HG02970 (cell line): ENCODE measurements around the gene LGR4.

Experiments used
- ATAC-seq: cut with Tn5 transposase; IDR thresholded peaks from one replicate; pipeline ENCODE4 v1.9.1; 2021; ENCODE audit warnings: mild to moderate bottlenecking, moderate library complexity, moderate number of reproducible peaks; ENCODE audit not compliant: unreplicated experiment, low FRiP score

LGR4 gene

DNA sequence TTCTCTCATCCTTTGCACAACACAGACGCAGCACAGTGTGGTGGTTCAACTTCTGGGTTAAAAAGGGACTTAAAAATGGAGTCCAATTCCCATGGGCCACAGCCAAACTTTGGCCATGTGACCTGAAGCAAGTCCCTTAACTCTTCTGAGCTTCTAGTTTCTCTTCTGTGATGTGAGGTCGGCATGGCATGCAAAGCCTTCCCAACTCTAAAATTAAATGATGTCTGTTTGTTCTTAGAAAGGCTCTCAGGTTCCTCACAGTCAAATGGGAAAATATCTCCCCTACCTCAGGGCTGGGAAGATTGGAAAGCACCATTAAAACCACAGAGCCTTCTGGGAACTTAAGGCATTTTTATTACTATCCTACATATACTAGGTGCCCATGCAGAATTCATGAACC, 38.8 kb downstream of the LGR4 start:
- ATAC-seq, result no peak

DNA sequence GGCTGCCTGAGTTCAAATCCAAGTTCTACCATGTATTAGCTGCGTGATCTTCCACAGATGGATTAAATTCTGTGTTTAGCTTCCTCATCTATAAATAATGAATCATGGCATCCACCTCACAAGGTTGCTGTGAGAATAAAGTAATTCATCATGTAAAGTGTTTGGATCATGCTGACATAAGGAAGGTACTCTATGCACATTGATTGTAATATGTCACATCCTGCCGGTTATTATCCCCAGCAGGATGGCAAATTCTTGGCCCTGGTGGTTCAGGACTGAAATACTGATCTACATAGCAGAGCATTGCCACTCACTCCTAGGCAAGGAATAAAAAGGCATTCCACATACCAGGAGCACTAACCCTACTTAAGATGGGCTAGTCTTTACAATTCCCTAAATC, 40.8 kb downstream of the LGR4 start:
- ATAC-seq, result no peak

DNA sequence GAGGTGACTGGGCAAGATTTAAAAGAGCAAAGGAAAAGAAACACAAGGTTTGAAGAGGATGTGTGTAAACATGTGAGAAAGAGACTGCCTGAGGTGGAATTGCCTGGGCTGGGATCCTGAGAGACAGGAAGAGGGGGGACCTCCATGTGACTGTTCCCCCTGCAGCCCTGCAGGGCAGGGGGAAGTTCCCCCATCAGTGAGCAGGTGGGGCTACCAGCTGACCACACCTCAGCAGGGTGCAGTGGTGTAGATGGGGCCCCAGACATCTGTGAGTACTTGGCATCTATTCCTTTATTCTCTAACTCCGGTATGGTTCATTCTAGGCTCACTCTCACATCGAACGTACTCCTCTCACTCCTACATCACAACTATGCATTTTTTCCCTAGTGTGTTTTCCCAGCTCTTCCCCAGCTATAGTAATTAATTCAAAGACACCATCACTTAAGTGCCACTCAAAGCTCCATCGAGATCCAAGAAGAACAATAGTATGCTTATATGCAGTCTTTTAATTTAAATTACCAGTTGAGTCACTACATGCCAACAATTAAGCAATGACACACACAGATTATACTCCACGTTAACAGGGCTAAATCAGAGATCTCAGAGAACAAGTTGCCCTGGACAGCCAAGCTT, 42.7 kb downstream of the LGR4 start:
- no peak for ATAC-seq

DNA sequence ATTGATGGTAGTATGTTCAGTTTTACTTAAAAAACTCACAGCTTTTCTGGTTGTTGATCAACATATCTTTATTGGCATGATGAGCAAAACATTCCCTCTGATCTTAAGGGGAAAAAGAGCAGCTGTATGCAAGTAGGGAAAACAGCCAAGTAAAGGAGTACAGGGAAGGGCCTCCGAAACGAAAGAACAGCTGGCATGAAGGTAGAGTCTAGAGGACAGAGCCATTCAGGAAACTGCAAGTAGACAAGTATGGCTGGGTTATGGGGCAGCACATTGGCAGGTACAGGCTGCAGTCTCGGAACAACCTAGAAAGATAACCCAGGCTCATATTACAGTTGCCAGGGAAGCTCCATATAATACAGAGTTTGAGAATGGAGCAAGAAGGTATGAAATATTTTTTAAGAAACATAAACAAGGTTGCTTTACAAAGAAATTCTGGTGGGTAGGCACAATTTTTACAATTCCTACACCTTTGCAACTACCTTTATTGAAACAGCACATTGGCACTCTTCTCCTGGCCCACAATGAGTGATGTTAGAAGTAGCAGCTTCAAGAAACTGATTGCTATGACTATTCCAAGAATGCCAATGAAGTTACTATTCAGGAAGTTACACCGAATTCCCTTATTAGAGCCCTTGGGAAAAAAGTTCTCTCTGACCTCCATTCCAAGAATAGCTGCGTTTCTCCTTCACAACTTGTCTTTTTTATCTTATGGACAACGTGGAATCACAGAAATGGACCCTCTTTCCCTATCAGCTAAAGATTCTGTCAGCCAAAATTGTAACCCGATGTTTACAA, 45.2 kb downstream of the LGR4 start:
- no peak for ATAC-seq

DNA sequence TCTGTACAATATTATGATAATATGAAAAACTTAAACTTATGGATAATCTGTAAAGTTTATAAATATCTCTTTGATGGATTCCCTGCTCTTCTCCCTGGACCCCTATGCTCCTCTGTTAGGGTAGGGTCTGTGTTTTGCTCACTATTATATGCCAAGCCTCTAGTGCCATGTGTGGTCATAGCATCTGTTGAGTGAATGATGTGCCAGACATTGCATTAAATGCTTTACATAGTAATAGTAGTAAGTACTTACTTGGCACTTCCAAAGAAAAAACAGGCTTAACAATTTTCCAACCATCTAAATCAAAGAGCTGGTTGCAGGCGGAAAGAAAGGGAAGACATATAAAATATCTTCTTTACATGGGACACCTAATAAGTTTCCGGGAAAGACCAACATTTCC, 46.8 kb downstream of the LGR4 start:
- no peak for ATAC-seq

DNA sequence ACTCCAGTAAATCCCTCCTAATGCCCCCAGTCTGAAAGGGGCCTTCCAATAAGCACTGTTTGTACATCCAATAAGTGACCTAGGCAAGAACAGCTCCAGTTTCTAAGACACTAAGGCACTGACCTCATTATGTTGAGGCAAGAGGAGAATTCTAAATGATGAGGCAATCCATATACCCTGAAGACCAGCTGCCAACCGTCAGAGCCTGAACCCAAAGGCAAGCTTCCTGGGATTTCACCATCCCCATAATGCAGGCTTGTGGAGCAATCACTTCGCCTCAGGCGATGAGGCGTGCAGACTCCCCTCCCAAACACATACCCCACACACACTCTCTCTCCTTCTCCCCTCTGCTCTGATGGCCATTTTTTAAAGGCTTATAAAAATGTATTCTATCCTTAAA, 49.5 kb downstream of the LGR4 start:
- ATAC-seq, result no peak

DNA sequence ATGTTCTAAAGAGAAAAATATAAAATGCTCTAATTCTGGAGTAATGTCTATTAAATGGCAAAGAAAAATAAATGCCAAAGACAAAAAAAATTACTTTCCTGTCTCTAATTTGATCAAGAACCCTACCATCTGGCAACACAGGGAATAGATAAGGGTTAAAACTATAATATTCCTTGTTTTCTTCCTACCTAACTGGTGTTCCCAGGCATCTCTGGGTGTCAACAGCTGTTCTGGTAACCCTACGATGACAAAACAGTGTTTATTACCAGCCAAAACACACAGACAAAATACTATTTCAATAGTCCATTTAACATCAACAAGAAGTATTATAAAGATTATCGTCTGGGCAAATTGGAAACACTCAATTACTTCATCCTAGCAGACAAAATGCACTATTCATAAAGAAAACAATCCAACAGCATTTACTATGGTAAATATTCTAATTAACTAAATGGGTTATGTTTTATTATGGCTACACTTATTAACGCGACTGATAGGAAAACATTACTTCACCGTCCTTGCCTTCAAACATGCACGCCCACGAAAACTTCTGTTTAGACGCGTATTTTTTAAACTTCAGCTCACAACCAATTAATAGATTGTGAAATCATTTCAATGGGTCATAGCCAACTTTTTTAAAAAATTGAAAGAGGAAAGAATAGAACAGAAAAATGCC, 50.6 kb downstream of the LGR4 start:
- ATAC-seq, result no peak

DNA sequence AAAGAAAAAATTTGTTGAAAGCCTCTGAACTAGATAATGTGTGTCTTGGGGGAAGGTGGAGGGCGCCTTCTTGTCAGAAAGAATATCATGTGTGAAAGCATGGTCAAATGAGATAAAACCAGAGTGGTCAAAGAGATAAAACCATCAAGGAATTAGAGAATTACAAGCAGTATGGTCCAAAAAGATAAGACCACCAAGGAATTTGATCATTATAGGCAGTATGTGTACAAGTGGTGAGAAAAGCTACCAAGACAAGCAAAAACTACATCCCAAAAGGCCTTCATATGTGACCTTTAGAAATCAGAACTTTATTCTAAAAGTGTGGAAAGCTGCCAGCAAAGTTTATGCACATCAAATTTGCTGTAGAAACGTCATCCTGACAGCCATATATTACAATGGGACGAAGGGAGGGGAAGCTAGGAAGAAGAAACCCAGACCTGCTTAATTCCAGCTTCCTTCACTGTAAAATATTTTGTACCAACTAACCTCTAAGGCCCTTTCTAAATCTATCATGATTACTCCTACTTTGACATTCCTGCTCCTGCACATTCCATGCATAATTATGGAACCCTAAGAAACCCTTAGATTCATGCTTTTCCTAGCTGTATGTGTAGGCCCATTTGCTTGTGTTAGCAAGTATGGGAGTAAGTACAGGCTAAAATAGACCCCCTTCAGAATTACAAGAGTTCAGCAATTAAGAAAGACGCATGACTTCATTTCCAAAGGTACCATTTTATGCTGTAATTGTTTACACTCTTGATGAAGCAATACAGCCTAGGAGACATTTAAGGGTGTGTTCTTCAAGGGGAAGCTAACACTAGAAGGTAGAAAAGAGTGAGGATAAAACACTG, 51.6 kb downstream of the LGR4 start:
- ATAC-seq, result no peak

DNA sequence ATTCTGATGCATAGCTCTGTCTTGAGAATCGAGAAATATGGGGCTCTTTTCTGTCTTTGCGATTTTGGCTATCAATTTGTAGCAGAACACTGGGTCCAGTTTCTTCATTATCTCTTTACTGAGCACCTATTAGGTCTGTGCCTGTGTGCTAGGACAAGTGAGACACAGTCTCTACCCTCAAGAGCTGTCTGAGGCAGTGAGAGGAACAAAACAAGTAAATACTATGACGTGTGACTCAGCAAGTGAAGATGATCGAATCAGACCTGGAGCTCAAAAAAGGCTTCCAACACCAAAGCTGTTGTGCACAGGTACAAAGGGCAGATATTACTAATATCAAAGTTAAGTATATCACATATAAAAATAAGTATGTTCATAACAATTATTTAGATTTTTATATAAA, 52.4 kb downstream of the LGR4 start:
- ATAC-seq, result no peak

DNA sequence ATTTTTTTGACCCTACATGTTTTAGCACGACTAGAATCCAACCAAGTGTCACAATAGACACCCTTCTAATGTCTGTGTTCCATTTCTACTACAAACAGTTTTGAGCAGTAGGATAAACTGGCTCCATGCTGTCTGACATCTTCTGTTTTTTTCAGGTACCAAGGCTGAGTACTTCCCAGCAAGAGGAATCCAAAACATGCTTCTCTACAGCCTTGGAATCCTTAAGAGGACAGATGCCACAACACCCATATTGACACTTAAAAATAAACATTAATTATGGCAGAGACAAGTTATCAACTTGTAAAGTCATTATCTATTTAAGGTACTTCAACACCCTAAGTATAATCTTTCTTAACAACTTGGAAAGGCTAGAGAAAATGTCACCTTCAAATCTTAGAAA, 54.2 kb downstream of the LGR4 start:
- no peak for ATAC-seq

DNA sequence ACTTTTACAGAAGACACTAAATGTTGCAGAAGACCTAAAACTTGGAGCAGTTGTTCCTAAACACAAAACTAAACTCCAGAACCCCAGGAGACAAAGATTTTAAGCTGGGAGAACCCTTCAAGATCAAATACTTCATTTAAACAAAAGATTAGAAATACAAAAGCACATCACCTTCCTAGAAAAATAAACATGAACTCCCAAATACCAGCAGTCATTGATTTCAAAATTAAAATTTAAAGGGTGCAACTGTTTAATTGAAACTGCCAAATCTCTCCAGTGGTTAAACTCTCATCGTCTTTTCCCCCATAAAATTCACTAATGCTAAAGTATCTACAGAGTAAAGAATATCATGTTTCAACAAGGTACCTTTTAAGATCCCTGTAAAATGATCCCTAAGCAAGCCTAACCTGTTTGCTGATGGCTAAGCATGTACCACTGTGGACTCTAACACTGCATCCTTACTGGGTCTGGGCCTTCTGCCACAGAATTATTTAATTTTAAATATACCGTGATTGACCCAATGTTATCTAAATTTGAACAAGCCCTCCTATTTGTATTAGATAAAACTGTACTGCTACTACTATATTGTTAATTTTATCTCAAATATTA, 55.9 kb downstream of the LGR4 start:
- ATAC-seq, result no peak

DNA sequence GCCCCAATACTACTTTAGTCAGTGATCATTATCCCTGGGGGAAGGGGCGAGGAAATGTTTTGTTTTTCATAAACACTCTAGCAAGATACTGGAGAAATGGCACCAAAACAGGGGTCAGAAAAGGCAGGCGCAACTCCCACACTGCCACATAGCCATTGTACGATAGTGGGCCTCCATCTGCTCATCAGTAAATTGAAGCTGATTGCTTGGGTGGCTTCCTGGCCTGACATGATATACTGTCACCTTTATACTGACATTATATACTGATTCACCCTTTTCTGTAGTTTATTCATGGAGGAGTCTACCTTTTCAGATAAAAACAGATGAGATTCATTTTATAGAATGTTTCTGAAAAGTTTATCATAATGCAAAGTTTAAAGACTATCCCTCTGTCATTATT, 57.9 kb downstream of the LGR4 start:
- ATAC-seq, result no peak

DNA sequence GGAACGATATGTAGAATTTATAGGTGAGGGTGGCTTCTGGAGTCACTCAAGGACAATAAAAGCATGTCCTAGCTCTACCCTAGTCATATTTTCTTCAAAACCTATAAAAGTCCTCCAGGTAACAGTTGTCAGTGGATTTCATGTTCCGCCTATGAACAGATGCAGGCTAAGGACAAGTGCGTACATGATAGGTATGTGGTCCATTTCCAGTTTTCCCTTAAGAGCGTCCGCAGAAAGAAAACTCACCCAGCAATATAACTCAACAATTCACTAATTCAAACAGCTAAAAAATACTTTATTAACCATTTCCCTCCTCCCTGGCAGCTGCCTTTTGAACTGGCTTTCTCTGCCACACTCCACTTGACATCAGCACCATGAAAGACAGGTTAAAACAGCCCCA, 59.4 kb downstream of the LGR4 start:
- ATAC-seq, result no peak

DNA sequence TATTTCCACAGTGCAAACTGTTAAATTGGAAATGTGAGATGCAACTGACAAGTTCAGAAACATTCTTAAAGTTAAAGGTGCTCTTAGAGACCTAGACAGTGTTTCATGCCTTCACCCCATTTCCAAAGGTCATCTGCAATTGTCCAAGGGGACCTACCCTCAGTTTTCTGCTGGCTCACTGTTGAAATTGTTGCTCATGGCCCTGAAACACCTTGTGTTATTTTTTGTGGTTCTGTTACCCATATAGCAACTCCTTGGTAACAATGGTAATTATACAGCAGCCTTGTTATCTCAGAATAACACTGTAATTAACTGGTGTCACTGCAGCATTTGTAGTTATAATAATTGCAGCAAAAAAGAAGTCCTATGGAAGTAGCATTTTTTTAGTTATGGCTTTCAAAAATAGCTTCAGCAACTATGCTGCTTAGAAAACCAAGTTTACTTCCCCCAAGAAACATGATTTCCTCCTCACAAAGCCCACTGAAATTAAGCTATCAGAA, 60.3 kb downstream of the LGR4 start:
- no peak for ATAC-seq

DNA sequence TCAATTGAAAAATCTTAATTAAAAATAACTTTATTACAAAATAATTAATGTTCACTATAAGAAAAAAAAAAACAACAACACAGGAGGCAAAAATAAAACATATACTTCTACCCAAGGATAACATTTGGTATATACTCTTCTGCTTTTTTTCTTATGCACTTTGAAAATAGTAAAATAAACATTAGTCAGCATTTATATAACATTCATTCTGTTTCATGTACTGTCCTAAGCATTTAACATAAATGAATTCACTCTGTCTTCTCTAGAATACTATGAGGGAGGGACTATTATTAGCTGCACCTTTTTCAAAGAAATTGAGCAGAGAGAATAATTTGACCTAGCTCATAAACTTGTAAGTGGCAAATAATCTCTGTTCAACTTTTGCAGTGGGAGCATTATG, 61.3 kb downstream of the LGR4 start:
- no peak for ATAC-seq

DNA sequence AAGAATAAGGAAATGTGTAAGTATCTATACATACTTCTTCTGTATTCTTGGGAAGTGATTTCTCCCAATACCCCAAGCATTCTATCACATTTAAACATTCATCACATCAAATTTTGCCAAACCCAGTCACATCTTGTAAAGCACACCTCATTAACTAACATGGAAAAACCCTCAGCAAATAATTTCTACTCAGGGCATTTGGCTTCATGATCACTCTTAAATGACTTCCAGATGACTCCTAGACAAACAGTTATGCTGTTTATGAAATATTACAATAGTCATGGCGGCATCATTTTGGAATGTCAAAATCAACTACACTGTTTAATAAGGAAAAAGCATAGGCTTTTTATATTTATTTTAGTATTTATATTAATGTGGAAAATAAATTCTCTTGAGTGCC, 62.3 kb downstream of the LGR4 start:
- no peak for ATAC-seq

DNA sequence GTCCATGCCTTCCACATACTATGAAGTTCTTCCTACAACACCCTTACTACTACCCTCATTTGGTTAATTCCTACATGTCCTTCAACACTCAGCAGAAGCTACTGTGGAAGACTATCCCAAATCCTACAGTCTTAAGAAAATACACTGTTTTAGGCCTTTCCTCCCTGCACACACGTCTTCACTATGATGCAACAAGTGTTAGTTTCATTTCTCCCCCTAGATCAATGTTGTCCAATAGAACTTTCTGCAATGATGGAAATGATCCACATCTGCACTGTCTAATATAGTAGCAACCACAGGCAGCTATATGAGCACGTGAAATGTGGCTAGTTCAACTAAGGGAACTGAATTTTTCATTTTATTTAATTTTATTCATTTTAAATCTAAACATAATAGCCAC, 62.8 kb downstream of the LGR4 start:
- no peak for ATAC-seq

DNA sequence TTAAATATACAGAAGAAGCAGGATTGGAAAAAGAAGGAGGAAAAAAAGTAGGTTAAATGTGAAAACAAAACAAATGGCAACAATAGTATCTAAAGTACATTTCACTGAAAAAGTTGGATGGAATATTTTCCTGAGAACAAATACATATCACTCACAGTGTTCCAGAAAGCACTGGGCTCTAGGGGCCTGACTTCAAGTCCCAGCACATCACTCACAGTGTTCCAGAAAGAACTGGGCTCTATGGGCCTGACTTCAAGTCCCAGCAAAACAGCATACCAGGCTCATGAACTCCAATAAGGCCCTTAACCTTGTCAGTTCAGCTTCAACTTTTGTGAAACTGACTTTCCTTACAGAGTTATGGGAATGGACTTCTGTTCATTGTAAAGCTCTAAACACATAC, 63.5 kb downstream of the LGR4 start:
- no peak for ATAC-seq

DNA sequence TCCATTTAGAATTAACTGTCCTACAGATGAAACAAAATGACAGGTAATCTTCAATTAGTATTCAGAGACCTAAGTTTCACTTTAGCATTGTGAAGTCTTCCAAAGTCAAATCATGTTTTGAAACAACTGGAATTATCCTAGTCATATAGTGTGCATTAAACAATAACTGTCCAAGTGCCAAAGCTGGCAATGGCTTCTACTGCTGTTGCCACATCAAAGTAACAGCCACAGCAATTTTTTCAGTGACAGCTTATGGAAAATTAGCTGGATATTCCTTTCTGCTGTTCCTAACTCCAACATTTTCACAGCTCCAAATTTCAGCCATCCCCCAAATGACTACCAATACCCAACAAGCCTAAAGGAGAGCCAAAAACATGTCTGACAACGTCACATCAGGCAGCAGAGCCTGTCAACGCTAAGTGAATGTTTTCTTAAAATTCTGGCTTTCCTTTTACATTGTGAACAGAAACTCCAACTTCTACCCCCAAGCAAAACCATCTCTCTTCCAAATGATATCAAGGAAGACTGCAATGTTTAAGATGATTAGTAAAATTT, 64.3 kb downstream of the LGR4 start:
- no peak for ATAC-seq
